PC-3 (cell line): ENCODE measurements around the gene TMC5. TPM values are rescaled to one million over a fixed set of nuclear protein-coding genes. Genes with fewer than 3 reads are reported as not detected.

Experiments used
- ATAC-seq: fragments of 200-7000 bp; cut with Tn5 transposase; 2 replicates; pipeline ENCODE4 v1.9.1; 2020; ENCODE audit warnings: mild to moderate bottlenecking, moderate library complexity
- BruUV-seq: library from RNA; stranded (reverse); fragments of 400-500 nt; replicated peaks from 2 replicates; lab custom pipeline; 2021; lab: Mats Ljungman, UMichigan
- CTCF ChIA-PET: fragments of 300-600 bp; sonication (Branson Sonifier 250); formaldehyde crosslinking; loops from one replicate; lab custom pipeline; 2022; ENCODE audit warnings: antibody characterized with exemption; lab: Charles Lee
- POLR2A ChIA-PET: fragments of 300-600 bp; sonication (Branson Sonifier 250); formaldehyde crosslinking; loops from one replicate; lab custom pipeline; 2022; ENCODE audit warnings: antibody characterized with exemption; ENCODE audit not compliant: unreplicated experiment; lab: Charles Lee
- DNase-seq: peaks from one replicate; pipeline ENCODE4 v3.0.0-alpha.2; 2015
- H2AFZ ChIP-seq: fragments of 300-600 bp; sonication (generic); 2 replicates; pipeline ENCODE4 v1.6.0; 2016; ENCODE audit warnings: antibody characterized with exemption, low read length
- H3F3A ChIP-seq: fragments of 300-600 bp; sonication (generic); one replicate; pipeline ENCODE4 v1.6.0; 2017; ENCODE audit warnings: antibody characterized with exemption, low read length, control low read depth, mild to moderate bottlenecking; ENCODE audit not compliant: unreplicated experiment
- H3K27ac ChIP-seq: fragments of 300-600 bp; sonication (generic); 2 replicates; pipeline ENCODE4 v1.5.1; 2016; ENCODE audit warnings: mild to moderate bottlenecking, low read length
- H3K27me3 ChIP-seq: fragments of 300-600 bp; sonication (generic); 2 replicates; pipeline ENCODE4 v1.6.1; 2016; ENCODE audit warnings: low read length, mixed read lengths
- H3K36me3 ChIP-seq: fragments of 300-600 bp; sonication (generic); 2 replicates; pipeline ENCODE4 v1.6.1; 2016; ENCODE audit warnings: low read depth, mixed run types, low read length, mixed read lengths
- H3K4me1 ChIP-seq: fragments of 300-600 bp; sonication (generic); 2 replicates; pipeline ENCODE4 v1.5.1; 2016; ENCODE audit warnings: low read length; ENCODE audit not compliant: insufficient read depth
- H3K4me2 ChIP-seq: fragments of 300-600 bp; sonication (generic); 2 replicates; pipeline ENCODE4 v1.6.0; 2016; ENCODE audit warnings: low read length
- H3K4me3 ChIP-seq: fragments of 300-600 bp; sonication (generic); 2 replicates; pipeline ENCODE4 v1.5.1; 2016; ENCODE audit warnings: mild to moderate bottlenecking, low read length, mixed read lengths
- H3K79me2 ChIP-seq: fragments of 300-600 bp; sonication (generic); 2 replicates; pipeline ENCODE4 v1.6.1; 2017; ENCODE audit warnings: low read length, mixed read lengths
- H3K9ac ChIP-seq: fragments of 300-600 bp; sonication (generic); 2 replicates; pipeline ENCODE4 v1.6.0; 2016; ENCODE audit warnings: mild to moderate bottlenecking, low read length
- H3K9me2 ChIP-seq: fragments of 300-600 bp; sonication (generic); replicated peaks from 2 replicates; pipeline ENCODE4 v1.6.1; 2016; ENCODE audit warnings: mixed run types, low read length, mixed read lengths
- H3K9me3 ChIP-seq: fragments of 300-600 bp; sonication (generic); 2 replicates; pipeline ENCODE4 v1.6.1; 2016; ENCODE audit warnings: low read length, mixed read lengths
- H4K20me1 ChIP-seq: fragments of 300-600 bp; sonication (generic); 2 replicates; pipeline ENCODE4 v1.6.1; 2016; ENCODE audit warnings: low read length, mixed read lengths
- CTCF ChIP-seq: fragments of 300-600 bp; sonication (generic); conservative IDR thresholded peaks from 2 replicates; pipeline ENCODE4 v1.5.1; 2017; ENCODE audit warnings: antibody characterized with exemption, low read depth, mild to moderate bottlenecking, low read length
- EZH2 ChIP-seq: fragments of 300-600 bp; sonication (generic); IDR thresholded peaks from one replicate; pipeline ENCODE4 v1.6.1; 2017; ENCODE audit warnings: antibody characterized with exemption, mild to moderate bottlenecking, low read length; ENCODE audit not compliant: unreplicated experiment
- EZH2phosphoT487 ChIP-seq: fragments of 300-600 bp; sonication (generic); IDR thresholded peaks from 2 replicates; pipeline ENCODE4 v1.6.1; 2018; ENCODE audit warnings: mild to moderate bottlenecking, antibody characterized with exemption, low read length, borderline replicate concordance
- intact Hi-C: fragments of 100-400 bp; cut with micrococcal nuclease; formaldehyde crosslinking; loops from 2 replicates; pipeline ENCODE4 v1.9.0; 2023
- total RNA-seq: library from RNA; depleted of rRNA; stranded (reverse); fragments of >200 nt; gene quantifications from 2 replicates; pipeline ENCODE4 v1.2.3, GENCODE V29; 2014

Gene TMC5
- total RNA-seq, 1 experiment from 2014 or later: 7.4 TPM

GRCh38 chr16:19432429-19432828 lies 14.7 kb downstream of the TMC5 start:
- no peaks in the 10 kb centered on the region for H4K20me1 ChIP-seq
- no peak overlapping the region for H3K4me2 ChIP-seq
- intact Hi-C loops: no loop called here
- CTCF ChIA-PET: interaction anchor here (0.6 kb wide), 1 partner anchor 19 kb away, joined by 3 read pairs; no protein-coding TSS in a partner anchor
- H3K4me1 ChIP-seq: peaks cover 19% of the 10 kb centered on the region
- TF ChIP-seq CTCF (no peak), EZH2phosphoT487 (no peak), EZH2 (no peak)
- H3K27me3 ChIP-seq: no peaks in the 10 kb centered on the region
- POLR2A ChIA-PET: no interaction called here
- no peaks in the 10 kb centered on the region for H3K9me2 ChIP-seq
- no peaks in the 10 kb centered on the region for H3K79me2 ChIP-seq
- H3K36me3 ChIP-seq: peaks cover 2% of the 10 kb centered on the region
- DNase-seq (peak; percentile 48), ATAC-seq (peak; percentile 21; the same call in 1 of the 2 replicates)
- H3K9ac ChIP-seq: no peak overlapping the region
- H3K27ac ChIP-seq: peak overlapping the region; percentile 65
- no peak overlapping the region for H3K4me3 ChIP-seq
- no TSS peak for BruUV-seq
- no peaks in the 10 kb centered on the region for H3K9me3 ChIP-seq
- H3F3A ChIP-seq: no peaks in the 10 kb centered on the region
- no peak overlapping the region for H2AFZ ChIP-seq

- no peak overlapping the region for H3K4me3 ChIP-seq
- no peaks in the 10 kb centered on the region for H3K9me3 ChIP-seq
- H3K4me2 ChIP-seq: no peak overlapping the region
- no TSS peak for BruUV-seq
- no peak overlapping the region for H3K9ac ChIP-seq
- no peak overlapping the region for H2AFZ ChIP-seq
- no peak for ATAC-seq
- CTCF ChIA-PET: no interaction called here
- no peak for DNase-seq
- intact Hi-C loops: no loop called here
- no peaks in the 10 kb centered on the region for H3F3A ChIP-seq
- H3K79me2 ChIP-seq: no peaks in the 10 kb centered on the region
- POLR2A ChIA-PET: no interaction called here
- no peaks in the 10 kb centered on the region for H3K27me3 ChIP-seq
- H3K27ac ChIP-seq: no peak overlapping the region
- TF ChIP-seq EZH2 (no peak), EZH2phosphoT487 (no peak), CTCF (no peak)
- peaks cover 8% of the 10 kb centered on the region for H3K4me1 ChIP-seq
- H3K9me2 ChIP-seq: no peaks in the 10 kb centered on the region
- peaks cover 2% of the 10 kb centered on the region for H3K36me3 ChIP-seq
- H4K20me1 ChIP-seq: no peaks in the 10 kb centered on the region
Measured at GRCh38 chr16:19434584-19434983, 16.9 kb downstream of the TMC5 start.

GRCh38 chr16:19436540-19436939 lies 18.9 kb downstream of the TMC5 start:
- Histone ChIP-seq H3K9ac (no peak overlapping the region), H3K9me3 (no peaks in the 10 kb centered on the region), H3K27ac (no peak overlapping the region), H3K4me3 (no peak overlapping the region), H3K79me2 (no peaks in the 10 kb centered on the region), H2AFZ (no peak overlapping the region), H3K9me2 (no peaks in the 10 kb centered on the region), H4K20me1 (no peaks in the 10 kb centered on the region), H3K4me1 (peaks cover 4% of the 10 kb centered on the region), H3F3A (no peaks in the 10 kb centered on the region), H3K27me3 (no peaks in the 10 kb centered on the region), H3K4me2 (no peak overlapping the region), H3K36me3 (0 out of 2 replicates have a peak, but pooled peaks cover under 1% of the 10 kb centered on the region)
- TF ChIP-seq EZH2: no peak
- TF ChIP-seq EZH2phosphoT487: no peak
- no peak for TF ChIP-seq CTCF
- CTCF ChIA-PET: no interaction called here
- no peak for DNase-seq
- ATAC-seq: no peak
- intact Hi-C loops: no loop called here
- POLR2A ChIA-PET: no interaction called here
- BruUV-seq: no TSS peak
